T-helper 1 cell treated with Interleukin-12 subunit alpha and Interleukin-12 subunit beta and Interleukin-4 antibody, amounts not matched to agents 30 μg/mL and 1 μg/mL, for 36 hours (primary cell): ENCODE data around the gene CHD3.

Source experiments
- H3K27ac Mint-ChIP-seq: one replicate; pipeline ENCODE4 v1.8.0; 2021; ENCODE audit warnings: mild to moderate bottlenecking, mixed read lengths
- H3K27me3 Mint-ChIP-seq: one replicate; pipeline ENCODE4 v1.8.0; 2021; ENCODE audit warnings: low read depth, mixed read lengths
- H3K36me3 Mint-ChIP-seq: one replicate; pipeline ENCODE4 v1.8.0; 2021; ENCODE audit warnings: low read depth, mixed read lengths
- H3K4me1 Mint-ChIP-seq: one replicate; pipeline ENCODE4 v1.8.0; 2021; ENCODE audit warnings: low read depth, mixed read lengths
- H3K4me3 Mint-ChIP-seq: one replicate; pipeline ENCODE4 v1.8.0; 2021; ENCODE audit warnings: mild to moderate bottlenecking, moderate library complexity, mixed read lengths
- H3K9me3 Mint-ChIP-seq: one replicate; pipeline ENCODE4 v1.8.0; 2021; ENCODE audit warnings: mixed read lengths

Gene CHD3

GRCh38 chr17:7915611-7916384 is 27.2 kb downstream of the CHD3 start, which contains the start of gene RNF227:
Gene RNF227, minus strand, starts transcription at chr17:7916289. Its CDS starts 94 bp downstream, at chr17:7916195.
- Mint-ChIP-seq H3K27me3 (no peaks in the 10 kb centered on the region), H3K27ac (peak within 1 kb of the TSS; percentile 94)

GRCh38 chr17:7916385-7916682 is 27.7 kb downstream of the CHD3 start:
- Mint-ChIP-seq H3K9me3 (no peaks in the 10 kb centered on the region), H3K36me3 (peaks cover 7% of the 10 kb centered on the region), H3K4me1 (peaks cover 27% of the 10 kb centered on the region), H3K4me3 (peak overlapping the region; percentile 70), H3K27me3 (no peaks in the 10 kb centered on the region), H3K27ac (peak overlapping the region; percentile 90)

More at GRCh38 chr17:7915611-7916384, 27.2 kb downstream of the CHD3 start, which contains the start of gene RNF227:
- H3K36me3 Mint-ChIP-seq, result peaks cover 12% of the 10 kb centered on the region
- no peaks in the 10 kb centered on the region for H3K9me3 Mint-ChIP-seq
- H3K4me1 Mint-ChIP-seq, result peaks cover 27% of the 10 kb centered on the region
- H3K4me3 Mint-ChIP-seq, result peak within 1 kb of the TSS; percentile 97

GRCh38 chr17:7916808-7917207 is 28.2 kb downstream of the CHD3 start:
- Mint-ChIP-seq H3K4me1 (peaks cover 27% of the 10 kb centered on the region), H3K27me3 (no peaks in the 10 kb centered on the region), H3K27ac (peak overlapping the region; percentile 90), H3K9me3 (no peaks in the 10 kb centered on the region), H3K36me3 (peaks cover 7% of the 10 kb centered on the region), H3K4me3 (peak overlapping the region; percentile 70)

- peaks cover 8% of the 10 kb centered on the region for H3K4me1 Mint-ChIP-seq
These were observed 33.8 kb downstream of the CHD3 start for GRCh38 chr17:7922269-7922844.

GRCh38 chr17:7922845-7923628 is 34.4 kb downstream of the CHD3 start:
- Mint-ChIP-seq H3K4me1 (peaks cover 8% of the 10 kb centered on the region), H3K9me3 (no peaks in the 10 kb centered on the region), H3K4me3 (peak overlapping the region; percentile 71), H3K27ac (peak overlapping the region; percentile 71), H3K36me3 (peaks cover 6% of the 10 kb centered on the region), H3K27me3 (no peaks in the 10 kb centered on the region)

More at GRCh38 chr17:7922269-7922844, 33.8 kb downstream of the CHD3 start:
- H3K36me3 Mint-ChIP-seq, result peaks cover 3% of the 10 kb centered on the region
- peak overlapping the region; percentile 71 for H3K4me3 Mint-ChIP-seq
- H3K27ac Mint-ChIP-seq, result peak overlapping the region; percentile 71
- H3K27me3 Mint-ChIP-seq, result no peaks in the 10 kb centered on the region
- no peaks in the 10 kb centered on the region for H3K9me3 Mint-ChIP-seq

GRCh38 chr17:7927596-7927995 is 39.0 kb downstream of the CHD3 start:
- Mint-ChIP-seq H3K27me3 (no peaks in the 10 kb centered on the region), H3K36me3 (peaks cover 12% of the 10 kb centered on the region), H3K27ac (no peak overlapping the region), H3K4me3 (no peak overlapping the region), H3K4me1 (peaks cover 26% of the 10 kb centered on the region), H3K9me3 (no peaks in the 10 kb centered on the region)

GRCh38 chr17:7929158-7930023 is 40.8 kb downstream of the CHD3 start, which contains the start of gene KCNAB3:
Gene KCNAB3, minus strand, starts transcription at chr17:7929856. Its CDS starts 421 bp downstream, at chr17:7929435.
- H3K27ac Mint-ChIP-seq, result peak within 1 kb of the TSS; percentile 100
- no peaks in the 10 kb centered on the region for H3K9me3 Mint-ChIP-seq

GRCh38 chr17:7930841-7931631 is 42.4 kb downstream of the CHD3 start:
- Mint-ChIP-seq H3K9me3 (no peaks in the 10 kb centered on the region), H3K4me3 (peak overlapping the region; percentile 100), H3K36me3 (peaks cover 14% of the 10 kb centered on the region), H3K4me1 (peaks cover 43% of the 10 kb centered on the region), H3K27me3 (no peaks in the 10 kb centered on the region), H3K27ac (peak overlapping the region; percentile 100)

More at GRCh38 chr17:7929158-7930023, 40.8 kb downstream of the CHD3 start, which contains the start of gene KCNAB3:
- H3K27me3 Mint-ChIP-seq, result no peaks in the 10 kb centered on the region
- peaks cover 12% of the 10 kb centered on the region for H3K36me3 Mint-ChIP-seq
- H3K4me1 Mint-ChIP-seq, result peaks cover 37% of the 10 kb centered on the region
- peak within 1 kb of the TSS; percentile 100 for H3K4me3 Mint-ChIP-seq

- Mint-ChIP-seq H3K9me3 (no peaks in the 10 kb centered on the region), H3K27ac (peak within 1 kb of the TSS; percentile 100), H3K27me3 (no peaks in the 10 kb centered on the region), H3K4me3 (peak within 1 kb of the TSS; percentile 100), H3K36me3 (peaks cover 19% of the 10 kb centered on the region), H3K4me1 (peaks cover 45% of the 10 kb centered on the region)
These were observed 43.3 kb downstream of the CHD3 start, which contains the start of the genes CNTROB and TRAPPC1 for GRCh38 chr17:7931709-7932482. Gene CNTROB, plus strand, starts transcription at chr17:7932206. Its CDS starts 874 bp downstream, at chr17:7933080. Gene TRAPPC1, minus strand, starts transcription at chr17:7931946. Its CDS starts 117 bp downstream, at chr17:7931829.

GRCh38 chr17:7932483-7932891 is 43.9 kb downstream of the CHD3 start:
- peak overlapping the region; percentile 100 for H3K27ac Mint-ChIP-seq
- H3K4me3 Mint-ChIP-seq, result peak overlapping the region; percentile 100
- H3K27me3 Mint-ChIP-seq, result no peaks in the 10 kb centered on the region
- peaks cover 45% of the 10 kb centered on the region for H3K4me1 Mint-ChIP-seq
- no peaks in the 10 kb centered on the region for H3K9me3 Mint-ChIP-seq
- H3K36me3 Mint-ChIP-seq, result peaks cover 20% of the 10 kb centered on the region

GRCh38 chr17:7932949-7933348 is 44.4 kb downstream of the CHD3 start:
- peak overlapping the region; percentile 100 for H3K4me3 Mint-ChIP-seq
- peaks cover 45% of the 10 kb centered on the region for H3K4me1 Mint-ChIP-seq
- peak overlapping the region; percentile 100 for H3K27ac Mint-ChIP-seq
- H3K36me3 Mint-ChIP-seq, result peaks cover 19% of the 10 kb centered on the region
- no peaks in the 10 kb centered on the region for H3K9me3 Mint-ChIP-seq
- H3K27me3 Mint-ChIP-seq, result no peaks in the 10 kb centered on the region

- Mint-ChIP-seq H3K9me3 (no peaks in the 10 kb centered on the region), H3K27me3 (no peaks in the 10 kb centered on the region), H3K27ac (peak overlapping the region; percentile 29), H3K4me3 (no peak overlapping the region), H3K4me1 (peaks cover 34% of the 10 kb centered on the region), H3K36me3 (peaks cover 29% of the 10 kb centered on the region)
These were observed 47.3 kb downstream of the CHD3 start for GRCh38 chr17:7935859-7936258.
